Fibroblast of the aortic adventitia (primary cell): ENCODE measurements around the gene PARP3. TPM values are rescaled to one million over a fixed set of nuclear protein-coding genes. Genes with fewer than 3 reads are reported as not detected.

Experiments
- DNase-seq: peaks from one replicate; pipeline ENCODE4 v3.0.0-alpha.2; 2010; ENCODE audit warnings: low read depth
- H3K4me3 ChIP-seq: 2 replicates; pipeline ENCODE4 v1.5.1; 2011; ENCODE audit warnings: low read depth, mild to moderate bottlenecking, control low read depth, low read length, moderate library complexity
- CTCF ChIP-seq: IDR thresholded peaks from 2 replicates; pipeline ENCODE4 v1.5.1; 2011; ENCODE audit warnings: mild to moderate bottlenecking, low read length, control low read depth, inconsistent platforms; ENCODE audit not compliant: insufficient read depth
- total RNA-seq: library from RNA; depleted of rRNA; stranded (reverse); fragments of >200 nt; gene quantifications from 2 replicates; pipeline ENCODE4 v1.2.3, GENCODE V29; 2012; ENCODE audit warnings: low replicate concordance

Gene PARP3
- total RNA-seq, 1 donor: 27.1 TPM

- no peak overlapping the region for H3K4me3 ChIP-seq
- no peak for TF ChIP-seq CTCF
- no peak for DNase-seq
These were observed 6.9 kb upstream of the PARP3 start for GRCh38 chr3:51934991-51935885.

- no peak overlapping the region for H3K4me3 ChIP-seq
- no peak for DNase-seq
- TF ChIP-seq CTCF: no peak
These were observed 6.0 kb upstream of the PARP3 start for GRCh38 chr3:51935886-51936755.

GRCh38 chr3:51937014-51937413 lies 5.1 kb upstream of the PARP3 start:
- H3K4me3 ChIP-seq: no peak overlapping the region
- no peak for DNase-seq
- no peak for TF ChIP-seq CTCF

- TF ChIP-seq CTCF: no peak
- H3K4me3 ChIP-seq: no peak overlapping the region
- DNase-seq: no peak
These were observed 4.3 kb upstream of the PARP3 start for GRCh38 chr3:51937611-51938450.

- no peak overlapping the region for H3K4me3 ChIP-seq
- no peak for TF ChIP-seq CTCF
- DNase-seq: no peak
These were observed 3.3 kb upstream of the PARP3 start for GRCh38 chr3:51938780-51939425.
